SK-N-SH (cell line): ENCODE results near the gene NSD1.

ENCODE experiments used
- EP300 ChIP-seq, 2 experiments: IDR thresholded peaks; 2 replicates each; pipeline versions ENCODE4 v1.4.0 to v1.6.1; 2012; ENCODE audit warnings: borderline replicate concordance in 1 of 2, low read depth in 1 of 2, low read length in 1 of 2
- GABPA ChIP-seq: IDR thresholded peaks from 2 replicates; pipeline ENCODE4 v1.4.0; 2012; ENCODE audit warnings: low read depth, mild to moderate bottlenecking
- JUND ChIP-seq: IDR thresholded peaks from 2 replicates; pipeline ENCODE4 v1.4.0; 2012
- MAX ChIP-seq: IDR thresholded peaks from 2 replicates; pipeline ENCODE4 v1.4.0; 2012; ENCODE audit warnings: low read depth
- NRF1 ChIP-seq: IDR thresholded peaks from 2 replicates; pipeline ENCODE4 v1.6.1; 2012; ENCODE audit warnings: low read depth, mild to moderate bottlenecking, low read length
- POLR2AphosphoS5 ChIP-seq: IDR thresholded peaks from 2 replicates; pipeline ENCODE4 v1.6.1; 2012; ENCODE audit warnings: low read depth, low read length
- RCOR1 ChIP-seq: fragments of 150-350 bp; IDR thresholded peaks from 2 replicates; pipeline ENCODE4 v1.6.1; 2017; ENCODE audit warnings: antibody characterized with exemption, low read length
- REST ChIP-seq: IDR thresholded peaks from 2 replicates; pipeline ENCODE4 v1.6.1; 2012; ENCODE audit warnings: mild to moderate bottlenecking, low read depth, low read length, moderate library complexity
- RXRA ChIP-seq: IDR thresholded peaks from 2 replicates; pipeline ENCODE4 v1.4.0; 2012; ENCODE audit warnings: low read depth, mild to moderate bottlenecking, borderline replicate concordance
- SIN3A ChIP-seq: IDR thresholded peaks from 2 replicates; pipeline ENCODE4 v1.6.1; 2012; ENCODE audit warnings: low read depth, mild to moderate bottlenecking, low read length, moderate library complexity, borderline replicate concordance
- TCF12 ChIP-seq: IDR thresholded peaks from 2 replicates; pipeline ENCODE4 v1.4.0; 2012
- YY1 ChIP-seq: IDR thresholded peaks from 2 replicates; pipeline ENCODE4 v1.4.0; 2012; ENCODE audit warnings: low read depth, mild to moderate bottlenecking
- TF ChIP-seq, protein P1 (sequence below): fragments of 200-600 bp; sonication (generic); IDR thresholded peaks from 2 replicates; pipeline ENCODE4 v1.6.1; 2017; ENCODE audit warnings: antibody characterized with exemption, mild to moderate bottlenecking, moderate library complexity
- TF ChIP-seq, protein P2 (sequence below): fragments of 150-350 bp; IDR thresholded peaks from 2 replicates; pipeline ENCODE4 v1.6.1; 2017; ENCODE audit warnings: antibody characterized with exemption, low read length, low read depth, borderline replicate concordance

DNA sequence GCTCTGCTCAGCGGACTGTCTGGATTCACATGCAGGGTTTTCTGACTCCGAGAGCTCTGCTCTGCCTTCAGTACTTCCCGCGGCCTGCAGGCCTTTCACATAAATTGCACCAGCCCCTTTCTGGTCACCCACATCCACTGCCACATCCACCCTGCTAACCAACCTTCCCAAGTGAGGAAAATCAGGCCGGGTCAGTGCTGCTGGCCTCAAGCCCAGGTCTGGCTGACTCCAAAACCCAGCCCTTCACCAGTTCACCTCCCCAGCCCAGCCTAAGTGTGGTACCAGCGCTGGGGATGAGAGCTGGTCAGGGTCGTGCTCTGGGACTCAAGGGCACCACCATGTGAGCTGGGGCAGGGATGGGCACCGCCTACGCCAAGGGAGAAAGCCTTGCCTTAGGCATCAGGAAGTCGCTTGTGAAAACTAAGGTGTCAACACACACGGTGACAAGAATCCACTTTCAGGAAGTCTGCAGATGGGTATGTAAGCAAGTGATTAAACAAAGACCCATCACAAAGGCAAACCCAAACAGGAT is 205.6 kb downstream of the NSD1 start:
- TF ChIP-seq, protein P1, sequence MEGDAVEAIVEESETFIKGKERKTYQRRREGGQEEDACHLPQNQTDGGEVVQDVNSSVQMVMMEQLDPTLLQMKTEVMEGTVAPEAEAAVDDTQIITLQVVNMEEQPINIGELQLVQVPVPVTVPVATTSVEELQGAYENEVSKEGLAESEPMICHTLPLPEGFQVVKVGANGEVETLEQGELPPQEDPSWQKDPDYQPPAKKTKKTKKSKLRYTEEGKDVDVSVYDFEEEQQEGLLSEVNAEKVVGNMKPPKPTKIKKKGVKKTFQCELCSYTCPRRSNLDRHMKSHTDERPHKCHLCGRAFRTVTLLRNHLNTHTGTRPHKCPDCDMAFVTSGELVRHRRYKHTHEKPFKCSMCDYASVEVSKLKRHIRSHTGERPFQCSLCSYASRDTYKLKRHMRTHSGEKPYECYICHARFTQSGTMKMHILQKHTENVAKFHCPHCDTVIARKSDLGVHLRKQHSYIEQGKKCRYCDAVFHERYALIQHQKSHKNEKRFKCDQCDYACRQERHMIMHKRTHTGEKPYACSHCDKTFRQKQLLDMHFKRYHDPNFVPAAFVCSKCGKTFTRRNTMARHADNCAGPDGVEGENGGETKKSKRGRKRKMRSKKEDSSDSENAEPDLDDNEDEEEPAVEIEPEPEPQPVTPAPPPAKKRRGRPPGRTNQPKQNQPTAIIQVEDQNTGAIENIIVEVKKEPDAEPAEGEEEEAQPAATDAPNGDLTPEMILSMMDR: no peak
- no peak for TF ChIP-seq POLR2AphosphoS5
- TF ChIP-seq RCOR1: no peak
- no peak for TF ChIP-seq JUND
- TF ChIP-seq NRF1: no peak
- TF ChIP-seq REST: no peak
- no peak for TF ChIP-seq EP300 (IDR thresholded peaks at IDR 0.05; ENCODE audit: borderline replicate concordance in 1 of 2, low read depth in 1 of 2, low read length in 1 of 2)
- TF ChIP-seq, protein P2, sequence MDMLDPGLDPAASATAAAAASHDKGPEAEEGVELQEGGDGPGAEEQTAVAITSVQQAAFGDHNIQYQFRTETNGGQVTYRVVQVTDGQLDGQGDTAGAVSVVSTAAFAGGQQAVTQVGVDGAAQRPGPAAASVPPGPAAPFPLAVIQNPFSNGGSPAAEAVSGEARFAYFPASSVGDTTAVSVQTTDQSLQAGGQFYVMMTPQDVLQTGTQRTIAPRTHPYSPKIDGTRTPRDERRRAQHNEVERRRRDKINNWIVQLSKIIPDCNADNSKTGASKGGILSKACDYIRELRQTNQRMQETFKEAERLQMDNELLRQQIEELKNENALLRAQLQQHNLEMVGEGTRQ: no peak
- no peak for TF ChIP-seq MAX
- TF ChIP-seq TCF12: no peak
- TF ChIP-seq SIN3A: no peak
- no peak for TF ChIP-seq GABPA
- no peak for TF ChIP-seq YY1
- TF ChIP-seq RXRA: no peak
